Mucosa of gallbladder (tissue), 1 donor: ENCODE measurements around the gene TBX21. TPM values are rescaled to one million over a fixed set of nuclear protein-coding genes. Genes with fewer than 3 reads are reported as not detected.
A peak's percentile ranks its signal among the peaks of the same experiment; 100 is the strongest.

Experiments used
- DNase-seq: peaks from one replicate; pipeline ENCODE4 v3.0.0-alpha.2; 2020; ENCODE audit warnings: low spot score
- total RNA-seq: library from RNA; stranded (reverse); gene quantifications from one replicate; pipeline ENCODE4 v1.2.1, GENCODE V29; 2021
- donor health status: DM: no; HTN: no; CAD: no.

TBX21 gene
- total RNA-seq: 1.8 TPM

- peak; percentile 70 for DNase-seq
Measured at GRCh38 chr17:47733047-47733673, at the start of gene TBX21. TSS of gene TBX21 (plus strand) at chr17:47733236. CDS start at chr17:47733455, 219 bp downstream.

GRCh38 chr17:47684025-47684424 is 49.0 kb upstream of the TBX21 start:
- no peak for DNase-seq

- no peak for DNase-seq
Measured at GRCh38 chr17:47684535-47685193, 48.4 kb upstream of the TBX21 start.

GRCh38 chr17:47685556-47686275 is 47.3 kb upstream of the TBX21 start:
- no peak for DNase-seq

- DNase-seq: no peak
Measured at GRCh38 chr17:47686276-47686635, 46.8 kb upstream of the TBX21 start.

- DNase-seq: no peak
Measured at GRCh38 chr17:47686664-47687327, 46.2 kb upstream of the TBX21 start.

- DNase-seq: no peak
Measured at GRCh38 chr17:47687328-47687690, 45.7 kb upstream of the TBX21 start.

GRCh38 chr17:47687748-47688147 is 45.3 kb upstream of the TBX21 start:
- DNase-seq: no peak

- DNase-seq: no peak
Measured at GRCh38 chr17:47690121-47690520, 42.9 kb upstream of the TBX21 start.

- no peak for DNase-seq
Measured at GRCh38 chr17:47692137-47692894, 40.7 kb upstream of the TBX21 start.

GRCh38 chr17:47692895-47693730 is 39.9 kb upstream of the TBX21 start:
- no peak for DNase-seq

GRCh38 chr17:47693731-47694580 is 39.1 kb upstream of the TBX21 start, which contains the start of gene TBKBP1:
TSS of gene TBKBP1 (plus strand) at chr17:47694161. CDS start at chr17:47696113, 1,952 bp downstream.
- no peak for DNase-seq

- DNase-seq: peak; percentile 36
Measured at GRCh38 chr17:47694581-47695428, 38.2 kb upstream of the TBX21 start.

GRCh38 chr17:47695429-47696376 is 37.3 kb upstream of the TBX21 start:
- no peak for DNase-seq

- DNase-seq: no peak
Measured at GRCh38 chr17:47696717-47697642, 36.1 kb upstream of the TBX21 start.

- DNase-seq: no peak
Measured at GRCh38 chr17:47697906-47698711, 34.9 kb upstream of the TBX21 start.
